Stimulated activated CD8-positive, alpha-beta memory T cell treated with anti-CD3 and anti-CD28 coated beads, Interleukin-7, amount 100 ng/mL, for 48 hours (primary cell): ENCODE data around the gene TENM4.

Experiments used
- DNase-seq, 2 donors: peaks; one replicate each; pipeline ENCODE4 v3.0.0-alpha.2; 2020; ENCODE audit warnings: low read depth in 1 of 2; ENCODE audit errors: extremely low read depth in 1 of 2

The TENM4 gene

GRCh38 chr11:79045018-79045799 lies 395.6 kb downstream of the TENM4 start:
- DNase-seq: no peak

DNA sequence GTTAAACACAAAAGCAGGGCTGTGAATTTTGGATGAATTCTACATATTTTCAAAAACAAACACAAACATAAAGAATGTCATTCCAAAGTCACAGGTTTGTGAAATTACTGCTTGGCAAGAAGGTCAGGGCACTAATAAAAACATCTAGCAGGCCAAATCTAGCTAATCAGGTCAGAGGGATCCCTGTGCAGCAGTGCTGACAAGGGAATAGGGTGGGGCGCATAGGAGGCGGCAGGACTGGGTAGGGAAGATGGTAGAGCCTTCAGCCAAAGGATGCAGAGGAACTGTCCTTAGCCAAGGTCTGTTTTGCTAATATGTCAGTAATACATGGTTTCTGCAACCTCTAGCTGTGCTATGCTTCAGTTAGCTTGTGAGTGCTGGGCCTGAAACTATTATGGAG lies 396.6 kb downstream of the TENM4 start:
- DNase-seq: no peak

GRCh38 chr11:79043726-79044125 lies 397.1 kb downstream of the TENM4 start:
- DNase-seq: no peak

DNA sequence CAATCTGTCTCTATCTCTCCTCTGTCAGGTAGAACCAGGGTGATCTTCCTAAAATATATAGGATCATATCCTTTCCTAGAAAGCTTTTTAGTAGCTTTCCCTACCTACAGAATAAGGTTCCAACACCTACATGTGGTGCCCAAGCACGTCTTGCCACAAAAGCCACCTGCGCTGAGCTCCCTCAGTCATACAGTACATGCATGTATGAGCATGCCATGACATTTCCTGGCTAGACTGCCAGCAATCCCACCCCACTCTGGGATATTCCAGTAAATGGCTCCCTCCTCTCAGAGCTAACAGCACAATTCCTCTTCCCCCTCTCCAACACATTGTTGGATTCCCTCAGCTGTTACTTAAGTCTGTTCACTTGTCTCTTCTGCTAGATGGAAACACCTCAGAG lies 398.0 kb downstream of the TENM4 start:
- no peak for DNase-seq

GRCh38 chr11:79040348-79040747 lies 400.5 kb downstream of the TENM4 start:
- no peak for DNase-seq

DNA sequence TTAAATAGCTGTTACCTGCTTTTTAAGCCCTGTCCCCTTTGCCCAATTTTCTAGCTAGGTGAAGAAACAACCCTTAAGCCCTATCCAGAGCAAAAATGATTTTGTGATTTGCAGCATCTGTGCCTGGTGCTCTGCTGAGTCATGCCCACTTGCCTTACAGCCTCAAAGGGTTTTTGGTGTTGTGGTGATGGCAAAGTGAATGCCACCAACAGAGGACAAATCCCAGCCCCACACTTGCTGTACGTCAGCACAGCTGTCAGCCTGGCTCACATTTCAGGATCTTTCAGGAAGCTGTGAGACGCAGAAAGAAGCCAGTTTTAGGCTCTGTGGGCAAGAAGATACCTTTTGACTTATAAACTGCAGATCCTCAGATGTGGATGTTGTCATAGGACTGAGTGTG lies 401.7 kb downstream of the TENM4 start:
- DNase-seq: no peak

DNA sequence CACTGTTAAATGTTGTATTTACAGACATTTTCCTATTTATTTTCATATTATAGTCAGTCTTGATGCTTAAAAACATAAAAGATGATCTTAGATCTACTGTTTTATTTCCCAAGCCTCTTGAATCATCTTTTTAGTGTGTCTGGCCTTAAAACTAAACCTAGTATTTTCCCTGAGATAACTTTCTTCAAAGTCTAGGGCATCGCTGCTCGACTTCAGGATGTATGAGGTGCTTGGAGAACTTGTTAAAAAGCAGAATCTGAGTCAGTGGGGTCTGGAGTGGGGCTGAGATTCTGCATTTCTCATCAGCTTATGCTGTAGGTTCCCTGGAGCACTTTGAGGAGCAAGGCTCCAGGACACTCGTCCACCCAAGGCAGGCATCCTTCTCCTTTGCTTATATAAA lies 404.9 kb downstream of the TENM4 start:
- DNase-seq: no peak

GRCh38 chr11:79033833-79034232 lies 407.0 kb downstream of the TENM4 start:
- no peak for DNase-seq

DNA sequence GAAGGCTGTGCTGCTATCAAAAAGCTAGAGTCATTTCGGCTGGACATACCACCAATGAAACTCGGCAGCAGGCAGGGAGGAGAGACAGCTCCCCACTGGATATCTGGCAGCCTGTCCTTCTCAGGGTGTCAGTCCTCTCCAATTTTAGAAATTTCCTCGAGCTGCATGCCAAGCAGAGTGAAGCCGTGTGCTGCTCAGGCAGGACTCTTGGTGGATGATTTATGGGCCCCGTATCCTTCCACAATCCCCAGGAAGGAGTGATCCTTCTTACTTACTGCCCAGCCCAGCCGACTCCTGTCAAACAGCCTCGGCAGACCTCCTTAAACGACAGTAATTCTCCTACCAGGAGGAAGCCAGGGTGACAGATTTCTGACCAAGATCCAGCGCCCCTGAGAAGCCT lies 410.4 kb downstream of the TENM4 start:
- DNase-seq: no peak

- no peak for DNase-seq
These were observed 412.6 kb downstream of the TENM4 start for GRCh38 chr11:79028225-79028624.

- DNase-seq: no peak
These were observed 413.9 kb downstream of the TENM4 start for GRCh38 chr11:79026803-79027445.

DNA sequence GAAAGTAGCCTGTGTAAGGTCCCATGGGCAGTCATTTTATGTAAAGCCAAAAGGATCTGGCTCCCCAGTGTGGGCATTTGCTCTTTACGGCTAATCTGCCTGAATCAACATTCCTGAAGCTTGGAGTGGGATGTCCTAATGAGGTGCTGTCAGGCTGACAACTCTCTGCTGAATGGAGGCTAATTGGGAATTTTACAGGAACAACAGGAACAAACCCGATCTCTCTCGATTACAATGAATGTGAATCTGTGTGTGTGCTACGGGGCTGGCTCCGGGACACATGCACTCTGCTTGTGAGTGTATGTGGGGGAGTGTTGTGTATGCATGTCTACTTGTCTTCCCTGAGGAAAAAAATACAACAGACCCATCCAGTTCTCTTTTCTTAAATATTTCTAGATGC lies 415.2 kb downstream of the TENM4 start:
- no peak for DNase-seq

- DNase-seq: no peak
These were observed 415.7 kb downstream of the TENM4 start for GRCh38 chr11:79025097-79025496.

DNA sequence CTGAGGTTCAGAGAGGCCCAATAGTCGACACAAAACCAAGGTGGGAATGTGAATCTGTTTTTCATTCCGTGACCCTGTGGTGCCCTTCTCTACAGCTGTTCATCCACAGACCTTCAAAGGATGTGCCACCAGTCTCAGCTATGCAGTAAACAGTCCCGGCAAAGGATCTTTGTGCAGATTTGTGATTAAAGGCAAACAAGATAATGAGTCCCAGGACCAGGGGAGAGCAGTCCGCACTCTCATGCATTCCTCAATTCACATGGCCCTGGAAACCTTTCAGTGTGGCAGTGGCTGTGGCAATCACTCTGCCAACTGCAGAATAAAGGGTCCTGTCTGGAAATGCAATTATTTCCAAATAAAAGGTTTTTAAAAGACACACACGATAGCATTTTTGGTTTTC lies 418.6 kb downstream of the TENM4 start:
- DNase-seq: no peak

DNA sequence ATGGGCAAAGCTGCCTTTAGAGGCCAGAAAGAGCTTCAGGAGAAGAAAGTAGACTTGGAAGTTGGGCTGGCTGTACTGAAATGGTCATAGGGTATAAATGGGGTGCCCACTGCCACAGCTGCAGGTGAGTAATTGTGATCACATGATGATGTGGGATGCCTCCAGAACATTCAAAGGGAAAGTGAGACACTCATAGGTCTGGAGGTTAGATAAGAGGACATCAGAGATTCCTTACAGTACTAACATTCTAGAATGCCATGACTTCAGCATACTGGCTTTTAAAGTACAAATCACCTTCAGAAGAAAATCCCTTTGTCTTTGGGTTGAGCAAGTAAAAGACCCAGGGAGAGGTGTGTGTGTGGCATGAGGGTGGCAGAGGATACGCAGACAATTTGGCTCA lies 419.2 kb downstream of the TENM4 start:
- no peak for DNase-seq

DNA sequence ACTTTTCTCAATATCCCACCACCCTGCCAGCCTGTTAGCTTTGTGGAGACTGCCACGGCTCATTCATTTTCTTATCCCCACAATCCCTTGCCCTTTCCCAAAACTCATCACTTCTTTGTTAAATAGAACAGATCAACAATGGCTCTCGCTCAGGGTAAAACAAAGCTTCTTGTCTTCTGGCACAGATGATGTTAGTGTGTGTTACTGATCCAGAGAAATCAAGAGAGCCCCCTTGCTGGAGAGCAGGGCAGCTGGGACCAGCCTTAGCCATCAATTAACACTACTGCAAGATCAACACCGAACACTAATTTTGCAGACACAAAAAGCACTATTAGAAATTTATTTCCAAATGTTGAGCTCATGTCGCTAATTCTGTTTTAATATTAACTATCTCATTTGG lies 420.9 kb downstream of the TENM4 start:
- no peak for DNase-seq

DNA sequence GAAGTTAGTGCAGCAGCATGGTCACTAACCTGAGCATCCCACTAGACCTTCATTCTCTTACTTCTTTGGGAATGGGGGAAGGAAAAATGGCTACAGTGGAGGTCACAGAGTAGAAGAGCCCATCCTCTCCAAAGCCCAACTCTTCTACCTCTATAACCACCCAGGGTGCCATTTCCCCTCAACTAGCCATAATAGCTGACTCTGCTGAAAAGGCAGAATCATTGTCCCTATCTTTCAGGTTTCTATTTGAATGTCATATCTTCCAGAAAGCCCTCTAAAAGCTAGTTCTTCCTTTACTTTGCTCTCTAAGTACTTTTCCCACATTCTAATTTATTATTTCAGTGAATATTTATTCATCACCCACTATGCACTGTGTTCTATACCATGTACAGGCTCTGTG lies 421.6 kb downstream of the TENM4 start:
- no peak for DNase-seq

- no peak for DNase-seq
These were observed 422.4 kb downstream of the TENM4 start for GRCh38 chr11:79018371-79018849.

GRCh38 chr11:79017811-79018210 lies 423.0 kb downstream of the TENM4 start:
- no peak for DNase-seq

- DNase-seq: no peak
These were observed 427.3 kb downstream of the TENM4 start for GRCh38 chr11:79013509-79013908.

DNA sequence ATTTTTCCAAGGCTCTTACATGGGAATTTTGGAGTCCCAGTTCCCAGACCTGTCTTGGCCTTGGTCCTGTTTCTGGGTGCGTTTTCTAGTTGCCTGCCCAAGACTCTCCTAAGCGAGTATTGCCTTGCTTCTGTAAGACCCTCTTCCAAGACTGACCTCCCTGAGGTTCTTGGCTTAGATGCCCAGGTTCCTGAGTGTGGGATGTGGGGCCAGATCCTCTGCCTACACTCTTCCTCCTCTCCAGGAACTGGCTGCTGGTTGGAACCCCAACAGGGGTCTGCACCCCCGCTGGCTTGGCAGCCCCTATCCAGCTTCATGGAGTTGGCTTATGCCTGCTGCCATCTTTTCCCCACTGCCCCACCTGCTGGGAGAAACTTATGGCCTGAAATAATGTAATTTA lies 429.5 kb downstream of the TENM4 start:
- no peak for DNase-seq

- DNase-seq: no peak
These were observed 432.9 kb downstream of the TENM4 start for GRCh38 chr11:79007771-79008402.
